Sigmoid colon (tissue), 4 donors: ENCODE measurements around the gene ADARB2.

ENCODE experiments used
- EP300 ChIP-seq, 4 donors: sonication (generic); formaldehyde crosslinking; IDR thresholded peaks; one replicate each; pipeline ENCODE4 v1.6.1; 2017; ENCODE audit warnings: antibody characterized with exemption in 4 of 4
- POLR2AphosphoS5 ChIP-seq, 4 donors: sonication (generic); formaldehyde crosslinking; IDR thresholded peaks; one replicate each; pipeline ENCODE4 v1.6.1; 2017; ENCODE audit warnings: antibody characterized with exemption in 4 of 4

- TF ChIP-seq EP300 (IDR thresholded peaks at IDR 0.05) (no peak), POLR2AphosphoS5 (IDR thresholded peaks at IDR 0.05) (no peak)
Measured at GRCh38 chr10:1147810-1148209, 589.5 kb downstream of the ADARB2 start.
